HG03159 (cell line): ENCODE results near the gene CYP39A1.

Experiments used
- ATAC-seq: cut with Tn5 transposase; IDR thresholded peaks from one replicate; pipeline ENCODE4 v1.9.1; 2021; ENCODE audit warnings: mild to moderate bottlenecking, moderate library complexity; ENCODE audit not compliant: unreplicated experiment

CYP39A1 gene

GRCh38 chr6:46517202-46517601 lies 135.4 kb downstream of the CYP39A1 start:
- no peak for ATAC-seq

GRCh38 chr6:46513533-46513932 lies 139.1 kb downstream of the CYP39A1 start:
- no peak for ATAC-seq

- no peak for ATAC-seq
These were observed 141.3 kb downstream of the CYP39A1 start for GRCh38 chr6:46511320-46511719.

GRCh38 chr6:46510651-46511050 lies 142.0 kb downstream of the CYP39A1 start:
- ATAC-seq = no peak

- no peak for ATAC-seq
These were observed 142.6 kb downstream of the CYP39A1 start for GRCh38 chr6:46509981-46510510.

- no peak for ATAC-seq
These were observed 143.6 kb downstream of the CYP39A1 start for GRCh38 chr6:46509063-46509462.

- ATAC-seq = no peak
These were observed 145.2 kb downstream of the CYP39A1 start for GRCh38 chr6:46507426-46507825.

DNA sequence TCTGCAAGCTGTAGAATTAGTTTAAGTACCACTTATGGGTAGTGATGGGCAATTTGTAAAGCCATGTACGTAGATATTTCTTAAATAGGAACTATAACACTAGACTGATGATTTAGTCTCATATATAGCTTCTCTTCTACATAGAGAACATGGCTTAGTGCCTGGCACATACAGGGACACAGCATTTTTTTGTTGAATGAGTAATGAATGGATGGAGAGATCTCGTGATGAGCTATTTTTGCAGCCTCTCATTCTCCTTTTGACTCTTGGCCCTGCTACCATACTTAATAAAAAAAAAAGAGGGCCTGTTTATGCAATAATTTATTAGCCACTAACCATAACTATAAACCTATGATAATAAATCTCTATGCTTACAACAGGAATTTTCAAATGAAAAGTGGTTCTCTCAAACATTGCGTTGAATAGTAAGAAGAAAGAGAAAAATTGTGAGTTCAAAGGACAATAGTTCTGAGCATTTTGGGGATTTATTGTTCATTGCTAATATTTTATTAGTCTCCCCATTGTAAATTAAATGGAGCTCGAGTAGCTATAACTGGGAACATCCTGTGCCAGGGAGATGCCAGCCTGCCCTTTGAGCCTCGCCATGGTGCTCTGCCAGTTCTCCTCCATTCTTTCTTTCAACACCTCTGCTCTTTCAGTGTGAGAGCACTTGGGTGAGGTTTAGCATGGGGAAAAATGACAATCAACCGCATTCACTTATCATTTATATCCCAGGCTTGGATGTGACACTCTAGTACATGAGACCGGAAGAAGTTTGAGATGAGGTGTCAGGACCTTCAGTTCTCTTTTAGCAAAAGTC lies 146.7 kb downstream of the CYP39A1 start:
- no peak for ATAC-seq

- no peak for ATAC-seq
These were observed 148.4 kb downstream of the CYP39A1 start for GRCh38 chr6:46504242-46504641.

- no peak for ATAC-seq
These were observed 150.0 kb downstream of the CYP39A1 start for GRCh38 chr6:46502486-46503119.

DNA sequence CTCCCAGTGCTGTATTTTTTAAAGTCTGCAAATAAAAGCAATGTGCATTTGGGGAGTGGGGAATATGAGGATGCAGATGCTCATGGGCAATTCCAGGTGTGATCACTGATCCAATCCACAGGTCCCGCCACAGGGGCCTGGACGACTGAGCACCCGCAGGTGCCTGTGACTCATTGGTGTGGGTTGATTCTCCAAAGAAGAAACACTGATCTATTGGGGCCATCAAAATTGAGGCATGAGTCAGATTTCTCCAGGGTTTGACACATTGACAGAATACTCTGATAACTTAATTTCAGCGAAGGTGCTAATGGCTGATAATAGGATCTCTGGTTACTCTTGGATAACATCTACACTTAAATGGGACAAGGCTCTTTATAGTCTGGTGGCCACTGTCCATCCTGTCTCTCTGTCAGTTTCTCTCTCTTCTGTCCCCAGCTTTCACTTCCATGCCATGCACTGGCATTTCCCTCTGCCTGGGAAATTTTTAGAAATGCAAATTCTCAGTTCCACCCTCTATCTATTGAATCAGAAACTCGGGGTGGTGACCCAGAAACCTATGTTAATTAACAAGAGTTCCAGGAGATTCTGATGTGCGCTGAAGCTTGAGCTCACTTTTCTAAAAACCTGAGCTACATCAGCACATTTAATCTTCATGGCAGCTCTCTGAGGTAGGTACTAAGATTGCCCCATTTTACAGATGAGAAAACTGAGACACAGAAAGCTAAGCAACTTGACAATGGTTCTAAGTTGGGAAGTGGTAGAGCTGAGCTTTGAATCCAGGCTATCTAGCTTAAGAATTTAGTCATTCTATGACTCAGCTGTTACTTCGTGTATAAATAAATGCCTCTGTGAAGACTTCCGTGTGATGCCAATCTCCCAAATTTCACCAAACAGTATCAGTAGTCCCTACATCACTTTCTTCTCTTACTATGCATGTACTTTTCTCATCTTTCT lies 151.2 kb downstream of the CYP39A1 start:
- ATAC-seq = no peak

DNA sequence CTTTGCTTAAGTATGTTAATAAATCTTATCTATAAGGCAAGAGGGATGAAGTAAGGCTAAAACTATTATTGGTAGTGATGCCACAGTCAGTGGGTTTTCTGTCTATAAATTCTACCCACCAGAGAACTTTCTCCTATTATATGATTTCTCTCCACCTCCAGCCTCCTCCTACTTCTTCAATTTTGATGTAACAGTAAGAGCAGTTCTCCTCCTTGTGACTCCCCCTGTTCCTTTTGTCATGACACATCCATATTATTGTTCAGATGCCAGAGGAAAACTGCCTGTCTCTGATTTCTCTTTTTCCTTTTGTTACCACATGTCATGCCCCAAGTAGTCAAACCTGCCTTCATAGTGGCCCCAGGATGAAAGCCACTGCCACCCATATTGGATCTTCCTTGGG lies 152.2 kb downstream of the CYP39A1 start:
- no peak for ATAC-seq
